ENCODE data around the gene SYN1.

The SYN1 gene

GRCh38 chrX:47572773-47573340 is 46.8 kb downstream of the SYN1 start:
- DNase-seq, result no peak

- DNase-seq, result no peak
Observed at GRCh38 chrX:47571896-47572295, 47.8 kb downstream of the SYN1 start.

- no peak for DNase-seq
Observed at GRCh38 chrX:47571215-47571614, 48.4 kb downstream of the SYN1 start.

- DNase-seq, result no peak
Observed at GRCh38 chrX:47570794-47571193, 48.9 kb downstream of the SYN1 start.

- DNase-seq, result peak in 1 of 2 donors; percentile 0
Observed at GRCh38 chrX:47568656-47569295, 50.9 kb downstream of the SYN1 start.

GRCh38 chrX:47566841-47567240 is 52.8 kb downstream of the SYN1 start:
- DNase-seq, result no peak

GRCh38 chrX:47564438-47565085 is 55.1 kb downstream of the SYN1 start:
- no peak for DNase-seq

- DNase-seq, result no peak
Observed at GRCh38 chrX:47563801-47564315, 55.8 kb downstream of the SYN1 start.

- peak; percentile 5 to 40 for DNase-seq
Observed at GRCh38 chrX:47562615-47563243, 56.9 kb downstream of the SYN1 start.

- no peak for DNase-seq
Observed at GRCh38 chrX:47561659-47562151, 58.0 kb downstream of the SYN1 start.

- DNase-seq, result peak; percentile 85 to 93
Observed at GRCh38 chrX:47560934-47561658, 58.6 kb downstream of the SYN1 start, which contains the start of gene ARAF. ARAF (plus strand) TSS chrX:47561205; CDS start chrX:47562968, 1,763 bp downstream.

GRCh38 chrX:47560179-47560933 is 59.3 kb downstream of the SYN1 start:
- DNase-seq, result no peak

GRCh38 chrX:47558436-47558835 is 61.2 kb downstream of the SYN1 start:
- no peak for DNase-seq

GRCh38 chrX:47556045-47556623 is 63.5 kb downstream of the SYN1 start:
- DNase-seq, result peak; percentile 17 to 82

- DNase-seq, result no peak
Observed at GRCh38 chrX:47543496-47543895, 76.2 kb downstream of the SYN1 start.

- peak in 1 of 2 donors; percentile 50 for DNase-seq
Observed at GRCh38 chrX:47540754-47541538, 78.7 kb downstream of the SYN1 start.

- DNase-seq, result no peak
Observed at GRCh38 chrX:47539860-47540259, 79.8 kb downstream of the SYN1 start.

GRCh38 chrX:47530049-47530448 is 89.6 kb downstream of the SYN1 start:
- no peak for DNase-seq

- no peak for DNase-seq
Observed at GRCh38 chrX:47529548-47529947, 90.1 kb downstream of the SYN1 start.

- no peak for DNase-seq
Observed at GRCh38 chrX:47523713-47524166, 95.9 kb downstream of the SYN1 start.

GRCh38 chrX:47523297-47523696 is 96.4 kb downstream of the SYN1 start:
- DNase-seq, result peak; percentile 48 to 51
